GM18861 (cell line): ENCODE data around the gene PTRH1.

Source experiments
- ATAC-seq: cut with Tn5 transposase; IDR thresholded peaks from one replicate; pipeline ENCODE4 v1.9.1; 2021; ENCODE audit not compliant: unreplicated experiment

Gene PTRH1

DNA sequence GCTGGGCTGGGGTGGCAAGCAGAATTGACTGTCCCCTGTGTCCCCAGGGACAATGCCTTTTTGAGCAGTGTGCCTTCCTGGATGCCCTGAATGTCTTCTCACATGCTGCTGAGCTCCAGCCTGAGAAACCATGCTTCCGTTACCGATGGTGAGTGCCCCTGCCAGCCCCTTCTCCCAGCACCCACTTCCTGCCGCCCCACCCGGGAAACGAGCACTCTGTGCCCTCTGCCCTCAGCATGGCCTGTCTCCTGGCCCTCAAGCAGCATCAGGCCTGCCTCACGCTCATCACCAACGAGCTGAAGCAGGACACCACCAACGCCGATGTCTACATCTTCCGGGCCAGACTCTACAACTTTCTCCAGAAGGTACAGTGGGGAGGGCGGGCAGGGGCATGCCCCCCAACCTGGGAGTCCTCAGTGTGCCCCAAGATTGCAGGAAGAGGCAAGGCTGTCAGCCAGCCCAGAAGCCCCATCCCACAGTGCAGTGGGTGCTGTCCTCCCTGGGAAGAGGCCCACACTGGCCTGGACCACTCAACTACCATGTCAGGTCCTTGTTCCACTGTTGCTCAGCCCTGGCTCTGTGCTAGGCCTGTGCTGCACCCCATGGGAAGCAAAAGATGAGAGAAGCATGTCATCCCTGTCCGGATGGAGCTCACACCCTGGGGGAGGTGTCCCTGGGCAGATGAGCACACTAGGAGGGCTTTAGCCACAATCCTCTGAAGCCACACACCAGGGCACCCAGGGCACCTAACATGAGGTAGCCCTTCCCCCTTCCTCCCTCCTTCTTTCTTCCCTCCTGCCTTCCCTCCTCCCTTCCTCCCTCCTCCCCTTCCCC, 4.8 kb upstream of the PTRH1 start:
- no peak for ATAC-seq

DNA sequence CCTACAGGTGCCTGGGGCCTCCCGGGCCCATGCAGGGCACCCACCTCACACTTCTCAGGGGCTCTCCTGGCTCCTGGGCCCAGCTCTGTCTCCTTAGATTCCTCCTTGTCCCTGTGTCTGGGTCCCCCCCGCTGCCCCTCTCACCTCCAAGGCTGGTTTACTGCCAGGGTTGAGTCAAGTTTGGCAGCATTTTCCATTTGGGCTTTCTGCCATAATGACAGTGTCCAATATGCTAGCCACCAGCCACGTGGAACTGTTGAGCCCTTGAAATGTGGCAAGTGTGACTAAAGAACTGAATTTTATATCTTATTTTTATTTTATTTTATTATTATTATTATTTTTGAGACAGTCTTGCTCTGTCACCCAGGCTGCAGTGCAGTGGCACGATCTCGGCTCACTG, 2.3 kb upstream of the PTRH1 start:
- ATAC-seq, result no peak

DNA sequence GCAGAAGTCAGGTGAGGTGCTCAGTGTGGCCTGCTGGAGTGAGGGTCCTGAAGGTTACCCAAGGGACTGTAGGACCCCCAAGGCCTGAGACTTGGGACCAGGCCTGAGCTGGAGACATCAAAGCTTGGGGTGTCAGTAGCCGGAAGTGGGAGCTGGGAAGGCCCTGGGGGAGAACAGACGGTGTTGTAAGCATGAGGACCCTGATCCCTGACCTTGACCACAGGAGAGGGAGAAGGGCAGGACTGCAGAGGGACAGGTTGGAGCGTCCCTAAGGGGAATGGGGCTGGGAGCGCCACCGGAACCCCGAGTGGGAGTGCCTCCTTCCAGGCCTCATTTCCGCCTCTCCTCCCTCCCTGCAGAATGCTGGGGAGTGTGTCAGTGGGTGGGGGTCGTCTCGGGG, 949 bp upstream of the PTRH1 start:
- ATAC-seq, result no peak

- no peak for ATAC-seq
Measured at GRCh38 chr9:127714951-127715469, 453 bp downstream of the PTRH1 start.

- no peak for ATAC-seq
Measured at GRCh38 chr9:127714020-127714750, 1.3 kb downstream of the PTRH1 start.

DNA sequence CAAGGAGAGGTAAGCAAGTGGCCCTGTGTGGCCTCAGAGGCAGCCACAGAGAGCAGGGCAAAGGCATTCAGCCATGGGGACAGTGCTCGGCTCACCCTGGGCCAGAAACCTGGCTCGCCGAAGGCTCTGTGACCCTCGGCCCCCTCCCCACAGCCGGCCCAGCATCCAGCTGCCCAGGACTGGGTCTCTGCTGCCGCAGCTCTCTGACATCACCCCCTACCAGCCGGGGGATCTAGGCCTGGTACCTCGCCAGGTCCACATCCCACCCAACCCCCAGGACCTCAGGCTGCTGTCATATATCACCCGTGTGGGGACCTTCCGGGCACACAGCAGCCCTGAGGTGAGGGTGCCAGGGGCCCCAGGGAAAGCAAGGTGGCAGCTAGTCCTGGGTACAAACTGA, 2.6 kb downstream of the PTRH1 start:
- no peak for ATAC-seq

- ATAC-seq, result no peak
Measured at GRCh38 chr9:127712371-127712770, 3.1 kb downstream of the PTRH1 start.

DNA sequence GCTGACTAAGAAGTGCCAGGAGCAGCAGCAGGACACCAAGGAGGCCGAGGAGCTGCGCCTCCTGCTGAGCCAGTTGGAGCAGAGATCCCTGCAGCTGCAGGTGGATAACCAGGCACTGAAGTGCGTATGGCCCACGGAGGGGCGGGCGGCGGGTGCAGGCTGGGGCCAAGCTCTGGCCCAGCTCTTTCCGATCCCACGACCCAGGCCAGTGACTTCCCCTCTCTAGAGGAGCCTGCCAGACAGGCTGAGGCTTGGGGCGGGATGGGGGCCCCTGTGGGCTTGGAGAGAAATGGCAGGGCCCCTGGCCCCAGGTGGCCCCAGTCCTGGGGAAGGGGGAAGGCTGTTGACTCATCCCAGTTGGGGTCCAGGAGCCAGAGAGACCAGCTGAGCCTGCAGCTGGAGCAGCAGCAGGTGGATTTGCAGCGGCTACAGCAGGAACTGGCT, 3.6 kb downstream of the PTRH1 start:
- no peak for ATAC-seq

DNA sequence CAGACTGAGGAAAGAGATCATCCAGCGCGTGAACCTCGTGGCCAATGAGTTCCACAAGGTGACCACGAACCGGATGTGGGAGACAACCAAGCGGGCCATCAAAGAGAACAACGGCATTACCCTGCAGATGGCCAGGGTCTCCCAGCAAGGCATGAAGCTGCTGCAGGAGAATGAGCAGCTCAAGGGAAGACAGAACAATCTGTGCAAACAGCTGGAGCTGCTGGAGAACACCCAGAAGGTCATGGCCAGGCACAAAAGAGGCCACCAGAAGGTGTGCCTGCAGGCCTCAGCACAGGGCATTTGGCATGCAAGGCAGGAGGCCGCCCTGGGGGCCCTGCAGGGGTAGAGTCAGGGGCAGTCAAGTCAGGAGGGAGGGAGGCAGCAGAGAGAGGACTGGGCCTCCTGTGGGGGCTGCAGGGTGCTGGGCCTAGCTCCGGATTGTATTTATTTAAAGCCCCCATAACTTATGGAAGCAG, 4.2 kb downstream of the PTRH1 start:
- ATAC-seq, result no peak

- no peak for ATAC-seq
Measured at GRCh38 chr9:127710204-127710783, 5.2 kb downstream of the PTRH1 start.

GRCh38 chr9:127708952-127709587, 6.4 kb downstream of the PTRH1 start:
- ATAC-seq, result no peak

DNA sequence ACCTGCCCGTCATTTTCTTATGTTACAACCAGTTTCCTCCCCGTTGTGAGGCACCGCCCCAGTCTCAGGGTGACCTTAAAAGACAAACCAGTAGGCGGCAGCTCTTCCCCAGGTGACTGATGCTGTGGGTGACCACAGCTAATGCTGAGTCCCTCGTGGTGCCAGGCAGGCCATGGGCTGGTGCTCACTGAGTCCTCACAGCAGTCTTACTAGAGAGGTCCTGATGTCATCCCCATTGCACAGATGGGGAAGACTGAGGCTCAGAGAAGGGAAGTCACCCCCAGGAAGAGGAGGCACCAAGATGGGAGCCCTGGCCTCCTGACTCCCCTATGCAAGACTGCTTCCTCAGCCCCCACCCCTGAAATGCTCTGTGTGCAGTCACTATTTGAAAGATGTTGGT, 7.7 kb downstream of the PTRH1 start:
- ATAC-seq, result no peak

DNA sequence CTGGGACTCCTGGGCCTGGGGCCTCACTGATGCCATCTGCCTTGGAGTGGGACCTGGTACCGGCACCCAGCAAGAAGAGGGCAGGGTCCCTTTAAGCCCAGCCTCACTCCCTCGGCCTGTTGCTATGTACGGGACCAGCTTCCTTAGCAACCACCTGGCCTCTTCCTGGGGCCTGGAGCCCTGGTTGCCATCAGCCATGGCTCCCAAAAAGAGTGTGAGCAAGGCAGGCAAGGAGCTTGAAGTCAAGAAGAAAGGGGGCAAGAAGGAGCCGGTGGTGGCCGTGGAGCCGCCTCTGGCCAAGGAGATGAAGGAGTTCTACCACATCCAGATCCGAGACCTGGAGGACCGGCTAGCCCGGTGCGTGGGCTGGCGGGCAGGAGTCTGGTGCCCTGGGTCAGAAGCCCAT, 8.6 kb downstream of the PTRH1 start, which contains the start of gene CFAP157:
CFAP157 (plus strand) TSS at position 153 of the 406 bp plus-strand sequence; CDS start at position 197, 44 bp downstream.
- ATAC-seq, result no peak

GRCh38 chr9:127705577-127706379, 9.7 kb downstream of the PTRH1 start:
- no peak for ATAC-seq

DNA sequence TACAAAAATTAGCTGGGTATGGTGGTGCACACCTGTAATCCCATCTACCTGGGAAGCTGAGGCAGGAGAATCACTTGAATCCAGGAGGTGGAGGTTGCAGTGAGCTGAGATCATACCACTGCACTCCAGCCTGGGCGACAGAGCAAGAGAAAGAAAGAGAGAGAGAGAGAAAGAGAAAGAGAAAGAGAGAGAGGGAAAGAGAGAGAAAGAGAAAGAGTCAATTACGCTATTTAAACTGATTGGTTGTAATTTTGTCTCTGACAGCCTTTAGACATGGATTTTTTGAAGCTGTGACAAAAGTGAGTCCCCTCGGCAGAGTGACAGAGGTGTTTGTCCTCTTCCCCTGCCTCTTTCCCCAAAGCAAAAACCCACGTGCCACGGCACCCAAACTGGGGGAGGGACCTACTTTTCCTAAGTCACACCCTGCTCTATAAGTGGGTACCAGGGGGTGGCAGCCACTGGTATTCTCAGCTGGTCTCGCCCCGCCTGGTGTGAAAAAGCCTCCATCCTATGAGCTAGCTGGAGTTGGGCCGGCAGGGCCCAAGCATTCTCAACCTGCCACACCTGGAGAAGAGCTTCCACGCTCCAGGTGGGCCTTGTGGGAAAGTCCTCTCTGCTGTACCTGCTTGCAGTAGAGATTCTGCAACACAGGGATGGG, 12.0 kb downstream of the PTRH1 start:
- ATAC-seq, result no peak

- ATAC-seq, result no peak
Measured at GRCh38 chr9:127700594-127701255, 14.7 kb downstream of the PTRH1 start.

DNA sequence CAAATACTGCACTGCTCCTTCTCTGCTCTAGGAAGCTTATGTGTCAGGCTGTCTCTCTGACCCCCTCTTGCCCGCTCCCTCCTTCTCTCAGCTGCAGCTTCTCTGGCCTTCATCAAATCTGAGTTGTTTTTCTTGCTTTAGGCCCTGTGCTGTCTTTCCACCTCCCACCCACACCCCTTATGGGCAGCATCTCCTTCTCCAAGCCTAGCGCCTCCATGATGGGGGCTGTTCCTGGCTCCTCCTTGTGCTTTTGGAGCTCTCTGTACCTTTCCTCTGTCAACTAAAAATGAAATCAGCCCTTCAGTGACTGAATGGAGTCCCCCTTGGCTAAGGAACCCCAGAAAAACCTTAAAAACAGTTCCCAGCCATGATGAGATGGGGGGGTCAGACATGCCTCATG, 15.3 kb downstream of the PTRH1 start:
- ATAC-seq, result no peak

DNA sequence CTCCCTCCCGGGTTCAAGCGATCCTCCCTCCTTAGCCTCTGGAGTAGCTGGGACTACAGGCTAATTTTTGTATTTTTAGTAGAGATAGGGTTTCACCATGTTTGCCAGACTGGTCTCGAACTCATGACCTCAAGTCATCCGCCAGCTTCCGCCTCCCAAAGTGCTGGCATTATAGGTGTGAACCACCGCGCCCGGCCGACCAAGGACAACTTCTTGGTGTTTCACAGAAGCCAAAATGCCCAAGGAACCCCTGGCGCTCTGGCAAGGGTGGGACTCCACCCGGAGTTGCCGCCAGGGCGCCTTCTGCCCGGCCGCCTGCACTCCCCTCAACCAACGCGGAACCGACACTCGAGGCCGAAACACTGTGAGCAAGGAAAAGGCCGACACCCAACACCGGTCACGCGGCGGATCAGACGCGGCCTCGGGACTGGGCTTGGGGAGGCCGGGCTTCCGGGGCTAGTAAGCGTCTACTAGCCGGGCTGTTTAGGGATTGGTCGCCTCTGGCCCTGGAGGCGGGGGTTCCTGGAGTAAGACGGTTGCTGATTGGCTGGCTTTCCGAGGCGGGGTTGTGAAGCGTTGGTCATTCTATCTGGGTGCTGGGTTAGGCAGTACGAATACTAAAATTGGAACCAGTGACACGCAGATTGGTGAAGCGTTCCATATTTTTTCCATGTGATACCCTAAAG, 16.3 kb downstream of the PTRH1 start:
- peak; percentile 93 for ATAC-seq

DNA sequence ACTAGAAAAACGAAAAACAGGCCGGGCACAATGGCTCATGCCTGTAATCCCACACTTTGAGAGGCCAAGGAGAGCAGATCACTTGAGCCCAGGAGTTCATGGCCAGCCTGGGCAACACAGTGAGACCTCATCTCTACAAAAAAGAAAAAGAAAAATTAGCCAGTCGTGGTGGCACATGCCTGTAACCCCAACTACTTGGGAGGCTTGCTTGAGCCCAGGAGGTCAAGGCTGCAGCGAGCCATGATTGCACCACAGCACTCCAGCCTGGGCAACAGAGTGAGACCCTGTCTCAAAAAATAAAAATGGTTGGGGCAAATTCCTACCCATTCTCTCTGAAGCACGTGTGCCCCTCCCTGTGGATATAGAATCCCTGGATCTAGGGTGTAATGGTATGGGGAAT, 17.1 kb downstream of the PTRH1 start:
- no peak for ATAC-seq
